ENCODE data around the gene CDC37L1. TPM values are rescaled to one million over a fixed set of nuclear protein-coding genes. Genes with fewer than 3 reads are reported as not detected.
A peak's percentile ranks its signal among the peaks of the same experiment; 100 is the strongest.

Gene CDC37L1
- polyA plus RNA-seq (2013) = 7.4 TPM

DNA sequence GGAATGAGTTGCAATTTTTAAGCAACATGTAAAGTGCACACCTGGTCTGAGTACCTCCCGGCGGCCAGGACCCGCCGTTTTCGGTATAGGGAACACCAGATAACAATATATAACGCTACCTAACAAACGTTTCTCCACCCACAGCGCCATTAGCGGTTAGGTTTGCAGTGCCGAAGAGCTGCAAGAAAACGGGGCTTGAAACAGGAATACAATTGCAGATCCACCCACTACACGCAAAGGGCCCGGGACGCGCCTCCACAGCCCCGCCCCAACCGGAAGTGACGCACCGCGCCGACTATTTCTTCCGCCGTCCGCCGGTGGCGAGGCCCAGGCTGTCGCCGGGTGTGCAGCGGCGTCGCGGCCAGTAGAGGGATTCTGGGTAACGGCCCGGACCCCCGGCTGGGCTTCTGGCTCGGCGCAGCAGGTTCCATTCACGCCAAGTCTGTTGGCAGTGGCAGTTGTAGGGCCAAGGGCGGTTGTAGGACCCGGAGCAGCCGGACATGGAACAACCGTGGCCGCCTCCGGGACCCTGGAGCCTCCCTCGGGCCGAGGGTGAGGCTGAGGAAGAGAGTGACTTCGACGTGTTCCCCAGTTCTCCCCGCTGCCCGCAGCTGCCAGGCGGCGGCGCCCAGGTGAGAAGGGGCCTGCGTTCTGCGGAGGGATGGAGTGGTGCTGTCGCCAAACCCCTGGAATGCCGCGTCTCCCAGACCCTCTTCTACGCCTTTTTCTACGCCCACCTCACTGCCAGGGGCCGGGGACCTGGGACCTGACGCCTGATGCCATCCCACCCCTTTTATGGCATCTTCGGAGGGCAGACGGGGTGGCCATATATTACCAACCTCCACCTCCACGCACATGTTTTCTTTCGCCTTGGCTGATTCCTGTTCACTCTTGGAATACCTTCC, at the start of gene CDC37L1:
Gene CDC37L1, plus strand, starts transcription at position 302 of the 905 bp plus-strand sequence. Its CDS starts 199 bp downstream, at position 501.
- peak; percentile 96 to 98 (median 98) for DNase-seq
- WGBS (ENCODE audit: insufficient coverage) = 0% methylated on average over 55 of the region's 66 CpGs
- peaks cover 0 to 14% (median 0%) of the 10 kb centered on the region in 5 experiments for H3K27me3 ChIP-seq (replicated peaks in 2 of 5; ENCODE audit: control insufficient read depth in 4 of 5, insufficient read depth in 5 of 5, low read length in 4 of 5)
- peaks cover 0 to 2% (median 0%) of the 10 kb centered on the region in 4 experiments for H3K36me3 ChIP-seq (ENCODE audit: control insufficient read depth in 4 of 4, insufficient read depth in 4 of 4, low read length in 3 of 4)
- no peaks in the 10 kb centered on the region for H3K9me3 ChIP-seq (ENCODE audit: control extremely low read depth in 1 of 5, control insufficient read depth in 4 of 5, insufficient read depth in 2 of 5, low read depth in 1 of 5, low read length in 4 of 5)
- H3K4me3 ChIP-seq (ENCODE audit: control insufficient read depth in 1 of 7, extremely low read depth in 1 of 7, insufficient read depth in 4 of 7, low read depth in 2 of 7, low read length in 6 of 7) = peak within 1 kb of the TSS; percentile 52 to 95 (median 91)
- ChIA-PET CTCF (interaction anchor here (0.6 to 1.3 kb wide), 4 partner anchors 12 to 26 kb away, joined by 3 to 4 read pairs (median 4); no protein-coding TSS in a partner anchor), POLR2A (interaction anchor here (0.6 to 1.5 kb wide), 2 partner anchors 16 to 61 kb away, joined by 4 to 7 read pairs; partner anchors contain the start of gene AK3)
- peaks cover 6 to 27% (median 13%) of the 10 kb centered on the region in 4 experiments for H3K4me1 ChIP-seq (ENCODE audit: control extremely low read depth in 1 of 4, control insufficient read depth in 4 of 4, insufficient read depth in 4 of 4, low read length in 3 of 4)
- H3K27ac ChIP-seq (ENCODE audit: insufficient read depth in 1 of 2, low read depth in 1 of 2, low read length in 2 of 2, poor library complexity in 1 of 2, severe bottlenecking in 2 of 2) = peak within 1 kb of the TSS; percentile 88 to 97

DNA sequence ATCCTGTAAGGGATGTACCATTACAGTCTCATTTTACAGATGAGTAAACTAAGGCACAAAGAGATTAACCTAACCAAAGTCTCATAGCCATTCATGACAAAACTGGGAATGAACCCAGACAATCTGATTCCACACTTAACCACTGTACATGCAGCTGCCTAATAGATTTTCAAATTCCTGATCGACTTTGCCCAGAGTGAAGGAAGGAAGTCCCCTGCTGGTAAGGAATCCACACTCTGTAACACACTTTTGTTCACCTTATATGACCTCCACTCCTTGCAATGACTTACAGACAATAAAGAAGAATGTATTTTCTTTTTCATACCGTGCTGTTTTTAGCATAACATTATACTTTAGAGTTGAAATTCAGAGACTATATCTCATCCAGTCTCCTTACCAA, 48.5 kb upstream of the CDC37L1 start:
- H3K4me3 ChIP-seq (ENCODE audit: control insufficient read depth in 1 of 7, extremely low read depth in 1 of 7, insufficient read depth in 4 of 7, low read depth in 2 of 7, low read length in 6 of 7) = no peak overlapping the region
- H3K27ac ChIP-seq (ENCODE audit: insufficient read depth in 1 of 2, low read depth in 1 of 2, low read length in 2 of 2, poor library complexity in 1 of 2, severe bottlenecking in 2 of 2) = no peak overlapping the region
- WGBS (ENCODE audit: insufficient coverage) = 20% methylated on average over 1 of the region's 2 CpGs
- H3K27me3 ChIP-seq (replicated peaks in 2 of 5; ENCODE audit: control insufficient read depth in 4 of 5, insufficient read depth in 5 of 5, low read length in 4 of 5) = peaks cover 0 to 69% (median 14%) of the 10 kb centered on the region in 5 experiments
- CTCF ChIA-PET = no interaction called here
- DNase-seq = no peak
- POLR2A ChIA-PET = no interaction called here
- no peaks in the 10 kb centered on the region for H3K9me3 ChIP-seq (ENCODE audit: control extremely low read depth in 1 of 5, control insufficient read depth in 4 of 5, insufficient read depth in 2 of 5, low read depth in 1 of 5, low read length in 4 of 5)
- no peaks in the 10 kb centered on the region for H3K36me3 ChIP-seq (ENCODE audit: control insufficient read depth in 4 of 4, insufficient read depth in 4 of 4, low read length in 3 of 4)
- no peaks in the 10 kb centered on the region for H3K4me1 ChIP-seq (ENCODE audit: control extremely low read depth in 1 of 4, control insufficient read depth in 4 of 4, insufficient read depth in 4 of 4, low read length in 3 of 4)

DNA sequence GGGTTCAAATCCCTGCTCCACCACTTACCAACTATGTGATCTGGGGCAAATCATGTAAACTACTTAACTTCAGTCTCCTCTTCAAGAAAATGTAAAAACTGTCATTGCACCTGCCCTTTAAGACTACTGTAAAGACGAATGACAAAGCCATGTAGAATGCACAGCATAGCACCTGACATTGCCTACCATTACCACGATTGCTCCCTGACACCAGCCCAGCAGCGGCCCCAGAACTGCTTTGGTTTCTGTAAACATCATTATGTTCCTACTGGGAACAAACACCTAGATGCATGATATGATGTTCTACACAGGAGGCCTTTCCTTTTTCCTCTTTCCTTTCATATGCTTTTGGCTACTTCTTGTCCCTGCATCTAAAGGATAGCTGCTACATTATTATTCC, 40.4 kb upstream of the CDC37L1 start:
- no peak for DNase-seq
- Histone ChIP-seq H3K27ac (ENCODE audit: insufficient read depth in 1 of 2, low read depth in 1 of 2, low read length in 2 of 2, poor library complexity in 1 of 2, severe bottlenecking in 2 of 2) (no peak overlapping the region), H3K27me3 (replicated peaks in 2 of 5; ENCODE audit: control insufficient read depth in 4 of 5, insufficient read depth in 5 of 5, low read length in 4 of 5) (peaks cover 0 to 64% (median 4%) of the 10 kb centered on the region in 5 experiments), H3K4me1 (ENCODE audit: control extremely low read depth in 1 of 4, control insufficient read depth in 4 of 4, insufficient read depth in 4 of 4, low read length in 3 of 4) (no peaks in the 10 kb centered on the region), H3K36me3 (ENCODE audit: control insufficient read depth in 4 of 4, insufficient read depth in 4 of 4, low read length in 3 of 4) (no peaks in the 10 kb centered on the region), H3K4me3 (ENCODE audit: control insufficient read depth in 1 of 7, extremely low read depth in 1 of 7, insufficient read depth in 4 of 7, low read depth in 2 of 7, low read length in 6 of 7) (no peak overlapping the region), H3K9me3 (ENCODE audit: control extremely low read depth in 1 of 5, control insufficient read depth in 4 of 5, insufficient read depth in 2 of 5, low read depth in 1 of 5, low read length in 4 of 5) (no peaks in the 10 kb centered on the region)
- 93% methylated on average over 3 of the region's 3 CpGs for WGBS (ENCODE audit: insufficient coverage)
- CTCF ChIA-PET = interaction anchor here (1.2 to 2.5 kb wide), 5 partner anchors 13 to 253 kb away, joined by 3 to 11 read pairs (median 4); no protein-coding TSS in a partner anchor
- POLR2A ChIA-PET = no interaction called here

DNA sequence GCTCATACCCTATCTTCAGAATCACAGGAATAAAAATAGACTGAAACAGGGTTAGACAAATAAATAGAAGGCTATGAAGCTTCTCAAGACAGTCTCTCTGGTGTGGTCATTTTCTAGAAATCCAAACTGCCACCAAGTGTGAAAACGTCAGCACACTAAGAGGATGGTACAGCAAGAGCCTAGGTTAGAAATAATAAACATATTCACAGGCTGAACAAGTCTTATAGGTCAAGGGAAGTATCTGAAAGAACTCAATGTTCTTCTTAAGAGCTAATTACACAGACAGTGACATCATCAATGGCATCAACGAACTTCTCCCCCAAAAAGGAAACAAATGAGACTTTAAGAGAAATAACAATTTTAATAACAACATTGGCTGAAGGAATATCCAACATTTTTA, 39.9 kb upstream of the CDC37L1 start:
- Histone ChIP-seq H3K27me3 (replicated peaks in 2 of 5; ENCODE audit: control insufficient read depth in 4 of 5, insufficient read depth in 5 of 5, low read length in 4 of 5) (peaks cover 0 to 60% (median 4%) of the 10 kb centered on the region in 5 experiments), H3K9me3 (ENCODE audit: control extremely low read depth in 1 of 5, control insufficient read depth in 4 of 5, insufficient read depth in 2 of 5, low read depth in 1 of 5, low read length in 4 of 5) (no peaks in the 10 kb centered on the region), H3K4me1 (ENCODE audit: control extremely low read depth in 1 of 4, control insufficient read depth in 4 of 4, insufficient read depth in 4 of 4, low read length in 3 of 4) (no peaks in the 10 kb centered on the region), H3K36me3 (ENCODE audit: control insufficient read depth in 4 of 4, insufficient read depth in 4 of 4, low read length in 3 of 4) (no peaks in the 10 kb centered on the region), H3K27ac (ENCODE audit: insufficient read depth in 1 of 2, low read depth in 1 of 2, low read length in 2 of 2, poor library complexity in 1 of 2, severe bottlenecking in 2 of 2) (no peak overlapping the region), H3K4me3 (ENCODE audit: control insufficient read depth in 1 of 7, extremely low read depth in 1 of 7, insufficient read depth in 4 of 7, low read depth in 2 of 7, low read length in 6 of 7) (no peak overlapping the region)
- no CpG with 5 or more reads among the region's 2 CpGs for WGBS (ENCODE audit: insufficient coverage)
- no peak for DNase-seq
- ChIA-PET POLR2A (no interaction called here), CTCF (interaction anchor here (1.2 to 2.5 kb wide), 7 partner anchors 14 to 323 kb away, joined by 3 to 11 read pairs (median 4); partner anchors contain the start of gene SPATA6L)

DNA sequence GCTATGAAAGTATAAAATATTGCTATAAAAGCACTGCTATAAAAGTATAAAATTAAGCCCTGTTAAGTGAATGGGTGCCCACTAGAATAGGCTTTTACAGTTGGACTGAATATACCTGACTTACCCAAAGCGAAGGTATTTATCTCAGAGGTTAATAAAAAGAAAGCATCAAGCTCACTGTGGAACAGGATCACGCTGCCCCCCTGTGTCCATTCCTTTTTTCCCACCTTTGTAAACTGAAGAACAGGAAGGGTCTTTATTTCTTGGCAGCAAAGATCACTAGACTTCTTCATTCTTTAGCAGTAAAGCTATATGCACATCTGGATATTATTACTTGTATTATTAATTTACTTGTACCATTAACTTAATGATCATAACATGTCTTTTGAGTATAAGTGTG, 39.3 kb upstream of the CDC37L1 start:
- DNase-seq = peak in 2 of 3 donors; percentile 49 to 67
- no peaks in the 10 kb centered on the region for H3K4me1 ChIP-seq (ENCODE audit: control extremely low read depth in 1 of 4, control insufficient read depth in 4 of 4, insufficient read depth in 4 of 4, low read length in 3 of 4)
- H3K9me3 ChIP-seq (ENCODE audit: control extremely low read depth in 1 of 5, control insufficient read depth in 4 of 5, insufficient read depth in 2 of 5, low read depth in 1 of 5, low read length in 4 of 5) = no peaks in the 10 kb centered on the region
- WGBS (ENCODE audit: insufficient coverage) = 82% methylated on average over 1 of the region's 2 CpGs
- peaks cover 0 to 54% (median 4%) of the 10 kb centered on the region in 5 experiments for H3K27me3 ChIP-seq (replicated peaks in 2 of 5; ENCODE audit: control insufficient read depth in 4 of 5, insufficient read depth in 5 of 5, low read length in 4 of 5)
- no peak overlapping the region for H3K27ac ChIP-seq (ENCODE audit: insufficient read depth in 1 of 2, low read depth in 1 of 2, low read length in 2 of 2, poor library complexity in 1 of 2, severe bottlenecking in 2 of 2)
- no peaks in the 10 kb centered on the region for H3K36me3 ChIP-seq (ENCODE audit: control insufficient read depth in 4 of 4, insufficient read depth in 4 of 4, low read length in 3 of 4)
- POLR2A ChIA-PET = interaction anchor here (0.7 kb wide), 1 partner anchor 67 kb away, joined by 3 read pairs; no protein-coding TSS in a partner anchor
- CTCF ChIA-PET = interaction anchor here (0.9 to 2.5 kb wide), 10 partner anchors 14 to 325 kb away, joined by 3 to 11 read pairs (median 4); partner anchors contain the start of gene SPATA6L
- no peak overlapping the region for H3K4me3 ChIP-seq (ENCODE audit: control insufficient read depth in 1 of 7, extremely low read depth in 1 of 7, insufficient read depth in 4 of 7, low read depth in 2 of 7, low read length in 6 of 7)

DNA sequence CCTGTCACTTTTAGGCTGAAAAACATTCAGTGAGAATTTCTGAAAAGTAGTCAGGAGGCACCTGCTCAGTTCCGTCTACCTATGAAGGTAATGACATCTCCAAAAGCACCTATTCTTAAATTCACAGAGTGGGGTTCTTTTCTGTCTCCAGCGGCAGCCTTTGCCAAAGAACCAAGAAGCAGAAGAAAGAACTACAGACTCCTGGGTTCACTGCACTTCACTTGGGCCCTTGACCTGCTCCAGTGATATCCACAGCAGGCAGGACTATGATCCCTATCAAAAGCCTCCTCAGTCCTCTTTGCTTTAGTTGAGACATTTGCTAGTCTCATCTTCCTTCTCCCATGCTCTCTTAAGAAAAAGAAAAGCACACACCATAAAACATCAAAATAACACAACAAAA, 37.0 kb upstream of the CDC37L1 start:
- ChIA-PET POLR2A (no interaction called here), CTCF (interaction anchor here (1.2 to 2.1 kb wide), 3 partner anchors 16 to 262 kb away, joined by 3 to 8 read pairs (median 6); no protein-coding TSS in a partner anchor)
- no peak overlapping the region for H3K27ac ChIP-seq (ENCODE audit: insufficient read depth in 1 of 2, low read depth in 1 of 2, low read length in 2 of 2, poor library complexity in 1 of 2, severe bottlenecking in 2 of 2)
- H3K9me3 ChIP-seq (ENCODE audit: control extremely low read depth in 1 of 5, control insufficient read depth in 4 of 5, insufficient read depth in 2 of 5, low read depth in 1 of 5, low read length in 4 of 5) = no peaks in the 10 kb centered on the region
- H3K4me3 ChIP-seq (ENCODE audit: control insufficient read depth in 1 of 7, extremely low read depth in 1 of 7, insufficient read depth in 4 of 7, low read depth in 2 of 7, low read length in 6 of 7) = no peak overlapping the region
- H3K36me3 ChIP-seq (ENCODE audit: control insufficient read depth in 4 of 4, insufficient read depth in 4 of 4, low read length in 3 of 4) = no peaks in the 10 kb centered on the region
- H3K27me3 ChIP-seq (replicated peaks in 2 of 5; ENCODE audit: control insufficient read depth in 4 of 5, insufficient read depth in 5 of 5, low read length in 4 of 5) = peaks cover 0 to 39% (median 0%) of the 10 kb centered on the region in 5 experiments
- no peak for DNase-seq
- H3K4me1 ChIP-seq (ENCODE audit: control extremely low read depth in 1 of 4, control insufficient read depth in 4 of 4, insufficient read depth in 4 of 4, low read length in 3 of 4) = no peaks in the 10 kb centered on the region
- WGBS (ENCODE audit: insufficient coverage) = 90% methylated on average over 2 of the region's 2 CpGs
